Fibroblast of pulmonary artery (primary cell): ENCODE results near the gene AZIN2.
"Not testable (repeated sequence)": the region's sequence is repeated elsewhere in the genome, so short reads cannot be mapped to it uniquely, and the experiment has no call there.

Experiments
- DNase-seq: peaks from one replicate; pipeline ENCODE4 v3.0.0-alpha.2; 2010; ENCODE audit warnings: low read depth
- H3K4me3 ChIP-seq: replicated peaks from 2 replicates; pipeline ENCODE4 v1.5.1; 2011; ENCODE audit warnings: low read depth, mild to moderate bottlenecking, control low read depth, low read length, moderate library complexity
- TF ChIP-seq, protein P1 (sequence below): IDR thresholded peaks from 2 replicates; pipeline ENCODE4 v1.5.1; 2011; ENCODE audit warnings: mild to moderate bottlenecking, control low read depth, low read length, inconsistent platforms; ENCODE audit errors: missing control alignments

AZIN2 gene

DNA sequence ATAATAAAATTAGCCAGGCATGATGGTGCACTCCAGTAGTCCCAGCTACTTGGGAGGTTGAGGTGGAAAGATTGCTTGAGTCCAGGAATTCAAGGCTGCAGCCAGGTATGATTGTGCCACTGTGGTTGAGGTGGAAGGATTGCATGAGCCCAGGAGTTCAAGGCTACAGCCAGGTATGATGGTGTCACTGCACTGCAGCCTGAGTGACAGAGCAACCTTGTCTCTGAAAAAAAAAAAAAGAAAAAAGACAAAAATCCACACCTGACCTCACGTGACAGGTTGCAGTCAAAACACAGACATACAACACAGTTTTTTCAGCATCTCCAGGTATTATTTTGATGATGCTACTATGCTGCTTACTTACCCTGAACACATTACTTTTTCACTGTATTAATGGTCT, 39.9 kb upstream of the AZIN2 start:
- TF ChIP-seq, protein P1, sequence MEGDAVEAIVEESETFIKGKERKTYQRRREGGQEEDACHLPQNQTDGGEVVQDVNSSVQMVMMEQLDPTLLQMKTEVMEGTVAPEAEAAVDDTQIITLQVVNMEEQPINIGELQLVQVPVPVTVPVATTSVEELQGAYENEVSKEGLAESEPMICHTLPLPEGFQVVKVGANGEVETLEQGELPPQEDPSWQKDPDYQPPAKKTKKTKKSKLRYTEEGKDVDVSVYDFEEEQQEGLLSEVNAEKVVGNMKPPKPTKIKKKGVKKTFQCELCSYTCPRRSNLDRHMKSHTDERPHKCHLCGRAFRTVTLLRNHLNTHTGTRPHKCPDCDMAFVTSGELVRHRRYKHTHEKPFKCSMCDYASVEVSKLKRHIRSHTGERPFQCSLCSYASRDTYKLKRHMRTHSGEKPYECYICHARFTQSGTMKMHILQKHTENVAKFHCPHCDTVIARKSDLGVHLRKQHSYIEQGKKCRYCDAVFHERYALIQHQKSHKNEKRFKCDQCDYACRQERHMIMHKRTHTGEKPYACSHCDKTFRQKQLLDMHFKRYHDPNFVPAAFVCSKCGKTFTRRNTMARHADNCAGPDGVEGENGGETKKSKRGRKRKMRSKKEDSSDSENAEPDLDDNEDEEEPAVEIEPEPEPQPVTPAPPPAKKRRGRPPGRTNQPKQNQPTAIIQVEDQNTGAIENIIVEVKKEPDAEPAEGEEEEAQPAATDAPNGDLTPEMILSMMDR: no peak
- no peak overlapping the region for H3K4me3 ChIP-seq
- DNase-seq: no peak

DNA sequence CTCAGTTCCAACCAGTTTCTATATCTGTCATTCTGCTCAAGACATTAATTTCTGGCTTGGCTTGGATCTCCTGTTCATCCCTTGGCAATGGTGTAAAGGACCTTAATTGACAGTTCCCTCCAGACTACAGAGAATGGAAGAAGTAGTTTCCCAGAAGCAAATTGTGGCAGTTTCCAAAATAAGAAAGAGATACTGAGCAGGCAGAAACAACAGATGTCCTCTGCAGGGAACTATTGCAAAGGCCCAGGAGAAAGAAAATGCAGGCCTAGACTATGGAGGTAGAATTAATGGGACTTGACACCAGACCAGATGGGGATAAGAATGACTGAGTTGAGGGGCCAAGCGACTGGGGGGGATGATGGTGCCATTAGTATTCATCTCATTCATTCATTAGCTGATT, 38.1 kb upstream of the AZIN2 start:
- H3K4me3 ChIP-seq: no peak overlapping the region
- DNase-seq: no peak
- TF ChIP-seq, protein P1: no peak

DNA sequence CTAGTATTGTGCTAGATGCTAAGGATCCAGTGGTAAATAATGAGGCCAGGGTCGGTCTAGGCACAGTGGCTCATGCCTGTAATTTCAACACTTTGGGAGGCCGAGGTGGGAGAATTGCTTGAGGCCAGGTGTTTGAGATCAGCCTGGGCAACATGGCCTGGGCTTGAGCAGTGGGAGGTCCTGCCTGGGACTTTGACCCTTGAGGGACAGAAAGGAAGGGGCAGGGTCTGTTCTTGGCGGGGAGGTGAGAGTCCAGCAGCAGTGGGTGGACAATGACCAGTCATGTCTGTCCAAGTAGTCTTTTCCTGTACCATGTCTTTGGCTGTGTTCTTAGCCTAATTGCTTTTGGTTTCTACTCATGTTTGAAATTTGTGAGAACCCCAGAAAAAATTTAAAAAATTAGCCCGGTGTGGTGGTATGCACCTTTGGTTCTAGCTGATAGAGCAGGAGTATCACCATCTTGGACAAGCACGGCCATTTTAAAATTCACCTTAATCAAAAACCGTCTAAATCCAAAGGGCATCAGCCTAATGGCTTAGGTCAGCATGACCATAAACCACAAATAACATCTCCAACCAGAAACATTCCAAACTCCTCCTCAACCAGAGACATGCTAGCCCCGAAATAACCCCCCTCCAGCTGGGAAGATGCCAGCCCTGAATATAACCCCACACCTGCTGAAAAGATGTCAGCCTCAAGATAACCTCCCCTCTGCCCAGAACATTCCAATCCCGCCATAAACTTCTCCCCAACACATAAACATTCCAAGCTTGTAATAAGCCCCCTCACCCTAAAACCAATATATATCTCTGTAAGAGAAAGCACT, 37.5 kb upstream of the AZIN2 start:
- DNase-seq: no peak
- no peak overlapping the region for H3K4me3 ChIP-seq
- TF ChIP-seq, protein P1: no peak

DNA sequence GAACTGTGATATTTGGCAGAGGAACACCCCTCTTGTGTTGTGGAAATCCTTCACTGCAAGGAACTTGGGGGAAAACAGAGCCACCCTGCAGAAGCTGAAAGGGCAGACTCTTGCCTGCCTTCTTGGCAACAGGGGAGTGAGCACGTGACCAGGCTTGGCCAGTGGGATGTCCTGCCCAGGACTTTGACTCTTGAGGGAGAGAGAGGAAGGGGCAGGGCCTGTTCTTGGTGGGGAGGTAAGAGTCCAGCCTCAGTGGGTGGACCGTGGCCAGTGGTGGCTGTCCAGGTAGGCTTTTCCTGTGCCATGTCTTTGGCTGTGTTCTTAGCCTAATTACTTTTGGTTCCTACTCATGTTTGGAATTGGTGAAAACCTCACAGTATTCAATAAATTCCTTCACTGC, 35.7 kb upstream of the AZIN2 start:
- no peak for DNase-seq
- H3K4me3 ChIP-seq: no peak overlapping the region
- TF ChIP-seq, protein P1: no peak

DNA sequence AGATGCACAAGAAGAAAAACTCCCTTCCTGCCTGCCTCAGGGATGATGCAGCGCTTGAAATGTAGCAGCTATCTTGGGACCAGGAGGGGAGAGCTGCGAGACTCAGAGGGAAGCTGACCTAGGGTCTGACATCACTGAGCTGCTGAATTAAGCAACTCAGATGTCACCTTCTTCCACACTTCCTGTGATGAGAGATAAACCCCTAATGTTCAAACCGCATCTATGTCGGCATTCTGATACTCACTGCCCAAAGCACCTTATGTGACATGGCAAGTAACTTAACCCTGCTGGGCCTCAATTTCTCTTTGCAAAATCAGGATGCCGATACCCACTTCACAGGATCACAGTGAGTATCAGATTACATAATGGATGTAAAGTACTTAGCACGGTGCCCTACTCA, 35.1 kb upstream of the AZIN2 start:
- no peak overlapping the region for H3K4me3 ChIP-seq
- TF ChIP-seq, protein P1: no peak
- DNase-seq: peak; percentile 53

DNA sequence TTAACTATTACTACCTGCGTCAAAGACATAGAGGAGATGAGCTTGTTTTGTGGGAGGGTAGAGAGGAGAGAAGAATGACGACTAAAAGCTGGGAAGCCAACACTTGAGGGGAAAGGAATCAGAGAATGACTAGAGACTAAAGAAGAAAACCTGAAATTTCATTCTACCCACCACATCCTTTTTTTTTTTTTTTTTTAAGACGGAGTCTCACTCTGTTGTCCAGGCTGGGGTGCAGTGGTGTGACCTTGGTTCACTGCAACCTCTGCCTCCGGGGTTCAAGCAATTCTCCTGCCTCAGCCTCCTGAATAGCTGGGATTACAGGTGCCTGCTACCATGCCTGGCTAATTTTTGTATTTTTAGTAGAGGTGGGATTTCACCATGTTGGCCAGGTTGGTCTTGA, 34.7 kb upstream of the AZIN2 start:
- H3K4me3 ChIP-seq, DNase-seq: not testable (repeated sequence)

DNA sequence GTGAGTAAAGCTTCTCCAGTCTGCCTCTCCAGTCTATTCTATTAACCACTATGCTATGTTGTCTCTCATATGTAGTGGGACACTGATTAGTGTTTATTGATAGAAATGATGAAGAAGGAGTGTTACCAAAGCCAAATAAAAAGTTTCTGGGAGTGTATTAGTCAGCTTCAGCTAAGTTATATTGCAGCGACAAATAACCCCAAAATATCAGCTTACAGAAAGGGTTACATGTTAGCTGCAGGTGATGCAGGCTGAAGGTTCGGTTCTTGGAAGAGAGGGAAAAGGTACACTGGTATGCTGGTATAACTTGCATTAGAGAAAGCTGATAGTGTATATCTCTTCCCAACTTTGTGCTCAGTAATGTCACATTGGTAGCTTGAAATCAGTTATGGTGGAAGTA, 33.7 kb upstream of the AZIN2 start:
- DNase-seq: no peak
- TF ChIP-seq, protein P1: no peak
- H3K4me3 ChIP-seq: no peak overlapping the region
